ENCODE measurements around the gene ZDHHC5. TPM values are rescaled to one million over a fixed set of nuclear protein-coding genes. Genes with fewer than 3 reads are reported as not detected.
"Not testable (repeated sequence)": the region's sequence is repeated elsewhere in the genome, so short reads cannot be mapped to it uniquely, and the experiment has no call there.

Gene ZDHHC5
- total RNA-seq, 1 experiment from 2014 or later, result 80.6 TPM

- POLR2A ChIA-PET, result no interaction called here
- Histone ChIP-seq H3K4me3 (ENCODE audit: low read depth in 2 of 2, low read length in 2 of 2) (no peak overlapping the region), H3K9me3 (ENCODE audit: control insufficient read depth, insufficient read depth, low read depth, low read length) (no peaks in the 10 kb centered on the region), H3K4me1 (ENCODE audit: control insufficient read depth, insufficient read depth, low read length) (peaks cover 15% of the 10 kb centered on the region), H3K27me3 (ENCODE audit: control insufficient read depth, insufficient read depth, low read length) (peaks cover 10% of the 10 kb centered on the region), H3K27ac (ENCODE audit: low read length) (no peak overlapping the region), H3K36me3 (ENCODE audit: control insufficient read depth, insufficient read depth, low read length) (no peaks in the 10 kb centered on the region)
- BruUV-seq (replicated peaks), result no TSS peak
- no peak for DNase-seq (ENCODE audit: low read depth, low spot score)
- TF ChIP-seq TCF7L2 (IDR thresholded peaks at IDR 0.05; ENCODE audit: low read depth, low read length), result no peak
- TF ChIP-seq POLR2AphosphoS5 (IDR thresholded peaks at IDR 0.05; ENCODE audit: low read depth, low read length), result no peak
- TF ChIP-seq REST (IDR thresholded peaks at IDR 0.05; ENCODE audit: insufficient read depth in 1 of 2, low read depth in 2 of 2, low read length in 1 of 2), result no peak
- no peak for TF ChIP-seq SIN3A (IDR thresholded peaks at IDR 0.05; ENCODE audit: borderline replicate concordance, insufficient read depth, low read depth, low read length)
- no peak for TF ChIP-seq CTCF (IDR thresholded peaks at IDR 0.05)
- intact Hi-C loops (cut with micrococcal nuclease; ENCODE audit: unreplicated experiment) (no loop called here), in situ Hi-C loops (cut with HindIII; ENCODE audit: low pct_unique_long_range_greater_than_20kb, low sequenced_read_pairs) (no loop called here)
- CTCF ChIA-PET, result no interaction called here
- ATAC-seq, result no peak
Observed at GRCh38 chr11:57651408-57651807, 16.5 kb upstream of the ZDHHC5 start.

GRCh38 chr11:57652230-57652629 is 15.7 kb upstream of the ZDHHC5 start:
- POLR2A ChIA-PET; H3K27me3 ChIP-seq (ENCODE audit: control insufficient read depth, insufficient read depth, low read length); DNase-seq (ENCODE audit: low read depth, low spot score); H3K9me3 ChIP-seq (ENCODE audit: control insufficient read depth, insufficient read depth, low read depth, low read length); CTCF ChIA-PET; intact Hi-C loops (cut with micrococcal nuclease; ENCODE audit: unreplicated experiment); BruUV-seq (replicated peaks); in situ Hi-C loops (cut with HindIII; ENCODE audit: low pct_unique_long_range_greater_than_20kb, low sequenced_read_pairs); H3K36me3 ChIP-seq (ENCODE audit: control insufficient read depth, insufficient read depth, low read length); ATAC-seq; H3K27ac ChIP-seq (ENCODE audit: low read length); H3K4me3 ChIP-seq (ENCODE audit: low read depth in 2 of 2, low read length in 2 of 2): not testable (repeated sequence)
- H3K4me1 ChIP-seq (ENCODE audit: control insufficient read depth, insufficient read depth, low read length), result peaks cover 21% of the 10 kb centered on the region

- H3K27ac ChIP-seq (ENCODE audit: low read length), result no peak overlapping the region
- H3K36me3 ChIP-seq (ENCODE audit: control insufficient read depth, insufficient read depth, low read length), result no peaks in the 10 kb centered on the region; the same call in 1 of the 2 replicates
- CTCF ChIA-PET, result no interaction called here
- no peaks in the 10 kb centered on the region for H3K9me3 ChIP-seq (ENCODE audit: control insufficient read depth, insufficient read depth, low read depth, low read length)
- no TSS peak for BruUV-seq (replicated peaks)
- ATAC-seq, result no peak
- H3K4me3 ChIP-seq (ENCODE audit: low read depth in 2 of 2, low read length in 2 of 2), result no peak overlapping the region
- DNase-seq (ENCODE audit: low read depth, low spot score), result no peak
- POLR2A ChIA-PET, result no interaction called here
- H3K27me3 ChIP-seq (ENCODE audit: control insufficient read depth, insufficient read depth, low read length), result peaks cover 10% of the 10 kb centered on the region
- in situ Hi-C loops (cut with HindIII; ENCODE audit: low pct_unique_long_range_greater_than_20kb, low sequenced_read_pairs), result no loop called here
- H3K4me1 ChIP-seq (ENCODE audit: control insufficient read depth, insufficient read depth, low read length), result peaks cover 21% of the 10 kb centered on the region
- intact Hi-C loops (cut with micrococcal nuclease; ENCODE audit: unreplicated experiment), result no loop called here
- no peak for TF ChIP-seq POLR2AphosphoS5 (IDR thresholded peaks at IDR 0.05; ENCODE audit: low read depth, low read length)
- no peak for TF ChIP-seq REST (IDR thresholded peaks at IDR 0.05; ENCODE audit: insufficient read depth in 1 of 2, low read depth in 2 of 2, low read length in 1 of 2)
- TF ChIP-seq CTCF (IDR thresholded peaks at IDR 0.05), result no peak
- TF ChIP-seq SIN3A (IDR thresholded peaks at IDR 0.05; ENCODE audit: borderline replicate concordance, insufficient read depth, low read depth, low read length), result no peak
- no peak for TF ChIP-seq TCF7L2 (IDR thresholded peaks at IDR 0.05; ENCODE audit: low read depth, low read length)
Observed at GRCh38 chr11:57652662-57653061, 15.3 kb upstream of the ZDHHC5 start.
